HepG2 (cell line): ENCODE results near the gene RAC3. TPM values are rescaled to one million over a fixed set of nuclear protein-coding genes. Genes with fewer than 3 reads are reported as not detected.

Source experiments
- ATF2 ChIP-seq: sonication (generic); formaldehyde crosslinking; IDR thresholded peaks from 2 replicates; pipeline ENCODE4 v1.4.0; 2020; ENCODE audit warnings: missing genetic modification reagents
- ATF7-NPFF ChIP-seq: sonication (generic); formaldehyde crosslinking; IDR thresholded peaks from 2 replicates; pipeline ENCODE4 v1.8.1; 2023; ENCODE audit warnings: mild to moderate bottlenecking, low read depth, missing genetic modification reagents, moderate library complexity
- BORCS8-MEF2B ChIP-seq: sonication (generic); formaldehyde crosslinking; IDR thresholded peaks from 2 replicates; pipeline ENCODE4 v1.8.0; 2022; ENCODE audit warnings: mild to moderate bottlenecking, missing genetic modification reagents
- DR1 ChIP-seq: sonication (generic); formaldehyde crosslinking; IDR thresholded peaks from 2 replicates; pipeline ENCODE4 v1.8.0; 2021; ENCODE audit warnings: mild to moderate bottlenecking, missing genetic modification reagents, inconsistent platforms
- EED ChIP-seq: sonication (generic); formaldehyde crosslinking; IDR thresholded peaks from 2 replicates; pipeline ENCODE4 v1.5.0; 2020; ENCODE audit warnings: mild to moderate bottlenecking, missing genetic modification reagents
- GATA4 ChIP-seq: sonication (generic); IDR thresholded peaks from 2 replicates; pipeline ENCODE4 v1.6.1; 2016; ENCODE audit warnings: antibody characterized with exemption, low read depth, borderline replicate concordance
- GTF3A ChIP-seq: sonication (generic); formaldehyde crosslinking; conservative IDR thresholded peaks from 2 replicates; pipeline ENCODE4 v1.4.0; 2020; ENCODE audit warnings: mild to moderate bottlenecking, missing genetic modification reagents
- HHEX ChIP-seq: IDR thresholded peaks from 2 replicates; pipeline ENCODE4 v1.6.1; 2016; ENCODE audit warnings: control low read depth
- KLF12 ChIP-seq: sonication (generic); formaldehyde crosslinking; IDR thresholded peaks from 2 replicates; pipeline ENCODE4 v1.4.0; 2020; ENCODE audit warnings: missing genetic modification reagents, borderline replicate concordance
- KLF15 ChIP-seq: sonication (generic); formaldehyde crosslinking; IDR thresholded peaks from 2 replicates; pipeline ENCODE4 v1.8.1; 2023; ENCODE audit warnings: borderline replicate concordance, mild to moderate bottlenecking, inconsistent platforms, missing genetic modification reagents, mixed read lengths
- KLF6 ChIP-seq: IDR thresholded peaks from 2 replicates; pipeline ENCODE4 v1.8.0; 2016; ENCODE audit warnings: missing biosample characterization, missing genetic modification reagents
- MED13 ChIP-seq: sonication (generic); formaldehyde crosslinking; IDR thresholded peaks from 2 replicates; pipeline ENCODE4 v1.5.0; 2020; ENCODE audit warnings: missing genetic modification reagents
- PAX8 ChIP-seq: sonication (generic); formaldehyde crosslinking; IDR thresholded peaks from 2 replicates; pipeline ENCODE4 v1.8.0; 2022; ENCODE audit warnings: mild to moderate bottlenecking, missing genetic modification reagents, borderline replicate concordance
- SP4 ChIP-seq: sonication (generic); formaldehyde crosslinking; IDR thresholded peaks from 2 replicates; pipeline ENCODE4 v1.8.1; 2023; ENCODE audit warnings: mild to moderate bottlenecking, missing genetic modification reagents
- STAT5B ChIP-seq: sonication (generic); formaldehyde crosslinking; IDR thresholded peaks from 2 replicates; pipeline ENCODE4 v1.4.0; 2020; ENCODE audit warnings: missing genetic modification reagents
- TEF ChIP-seq: sonication (generic); formaldehyde crosslinking; IDR thresholded peaks from 2 replicates; pipeline ENCODE4 v1.5.0; 2020; ENCODE audit warnings: missing genetic modification reagents
- THAP8 ChIP-seq: sonication (generic); formaldehyde crosslinking; IDR thresholded peaks from 2 replicates; pipeline ENCODE4 v1.5.1; 2020; ENCODE audit warnings: missing genetic modification reagents, mild to moderate bottlenecking, borderline replicate concordance
- THRA ChIP-seq: sonication (generic); formaldehyde crosslinking; IDR thresholded peaks from 2 replicates; pipeline ENCODE4 v1.4.0; 2020; ENCODE audit warnings: missing genetic modification reagents, borderline replicate concordance
- ZMAT3 ChIP-seq: sonication (generic); formaldehyde crosslinking; conservative IDR thresholded peaks from 2 replicates; pipeline ENCODE4 v1.7.0; 2021; ENCODE audit warnings: missing genetic modification reagents
- ZNF124 ChIP-seq: sonication (generic); formaldehyde crosslinking; IDR thresholded peaks from 2 replicates; pipeline ENCODE4 v1.4.0; 2020; ENCODE audit warnings: missing genetic modification reagents
- ZNF414 ChIP-seq: sonication (generic); formaldehyde crosslinking; IDR thresholded peaks from 2 replicates; pipeline ENCODE4 v1.5.0; 2020; ENCODE audit warnings: missing genetic modification reagents
- ZNF446 ChIP-seq: sonication (generic); formaldehyde crosslinking; IDR thresholded peaks from 2 replicates; pipeline ENCODE4 v1.5.0; 2020; ENCODE audit warnings: mild to moderate bottlenecking, missing genetic modification reagents
- ZNF552 ChIP-seq: sonication (generic); formaldehyde crosslinking; IDR thresholded peaks from 2 replicates; pipeline ENCODE4 v1.9.0; 2022; ENCODE audit warnings: missing genetic modification reagents, mild to moderate bottlenecking, borderline replicate concordance
- ZNF782 ChIP-seq: sonication (generic); formaldehyde crosslinking; IDR thresholded peaks from 2 replicates; pipeline ENCODE4 v1.4.0; 2020; ENCODE audit warnings: missing genetic modification reagents, mild to moderate bottlenecking, borderline replicate concordance
- ZSCAN9 ChIP-seq: IDR thresholded peaks from 2 replicates; pipeline ENCODE4 v1.6.1; 2016; ENCODE audit warnings: borderline replicate concordance
- polyA plus RNA-seq, 8 experiments: library from polyadenylated mRNA; depleted of rRNA in 3 of 8; stranded (reverse) in 7 of 8; unstranded in 1 of 8; fragments of >200 nt; fragmentation: Illumina TruSeq in 4 of 8; extraction: Trizol in 4 of 8; gene quantifications; 2 replicates each; pipeline versions ENCODE4 v1.2.1 to v1.2.3, GENCODE V29; 2011 to 2016; ENCODE audit warnings: low read depth in 4 of 8, missing spikeins in 1 of 8, mixed read lengths in 1 of 8; ENCODE audit not compliant: insufficient read depth in 1 of 8
- total RNA-seq, 5 experiments: library from RNA; depleted of rRNA; stranded (reverse); fragments of >200 nt; fragmentation: Illumina TruSeq; extraction: Trizol; gene quantifications; 2 replicates each; pipeline ENCODE4 v1.2.3, GENCODE V29; 2016; ENCODE audit warnings: low read depth in 1 of 5

The RAC3 gene
- total and polyA plus RNA-seq, 2 of the 13 experiments (the other 11 are each of a cell fraction or from before 2014, with no cell fraction given): 10.5 to 21.3 TPM

- TF ChIP-seq ZNF552 (CRISPR knock-in tag): peak; percentile 57
- peak; percentile 91; the same call in 1 of the 2 replicates for TF ChIP-seq ATF7-NPFF (CRISPR knock-in tag)
- TF ChIP-seq TEF (CRISPR knock-in tag): no peak
- peak; percentile 96 for TF ChIP-seq SP4 (CRISPR knock-in tag)
- peak; percentile 41; the same call in 1 of the 2 replicates for TF ChIP-seq ATF2
- TF ChIP-seq BORCS8-MEF2B (CRISPR knock-in tag): peak; percentile 75; the same call in 1 of the 2 replicates
- peak; percentile 89 for TF ChIP-seq GATA4
- TF ChIP-seq THRA: no peak; the same call in 1 of the 2 replicates
- peak; percentile 73; the same call in 1 of the 2 replicates for TF ChIP-seq KLF12 (CRISPR knock-in tag)
- TF ChIP-seq THAP8 (CRISPR knock-in tag): peak; percentile 90; the same call in 1 of the 2 replicates
- peak; percentile 61; the same call in 1 of the 2 replicates for TF ChIP-seq ZNF782 (CRISPR knock-in tag)
- peak; percentile 84; the same call in 1 of the 2 replicates for TF ChIP-seq ZMAT3
- peak; percentile 90; the same call in 1 of the 2 replicates for TF ChIP-seq KLF15 (CRISPR knock-in tag)
- 0 out of 2 replicates have a peak, but pooled peaks have one; percentile 40 for TF ChIP-seq MED13 (CRISPR knock-in tag)
- no peak; the same call in none of the 2 replicates for TF ChIP-seq ZNF414
- TF ChIP-seq PAX8 (CRISPR knock-in tag): 0 out of 2 replicates have a peak, but pooled peaks have one; percentile 37
- peak; percentile 92; the same call in 1 of the 2 replicates for TF ChIP-seq ZSCAN9 (CRISPR knock-in tag)
- peak; percentile 77; the same call in 1 of the 2 replicates for TF ChIP-seq ZNF124
- TF ChIP-seq GTF3A (CRISPR knock-in tag): peak; percentile 83; the same call in 1 of the 2 replicates
- peak; percentile 99 for TF ChIP-seq KLF6 (CRISPR knock-in tag)
- TF ChIP-seq DR1: peak; percentile 100
- TF ChIP-seq ZNF446 (CRISPR knock-in tag): peak; percentile 2; the same call in 1 of the 2 replicates
- peak; percentile 55 for TF ChIP-seq EED (CRISPR knock-in tag)
- no peak for TF ChIP-seq HHEX (CRISPR knock-in tag)
- 0 out of 2 replicates have a peak, but pooled peaks have one; percentile 32 for TF ChIP-seq STAT5B (CRISPR knock-in tag)
These were observed 5.8 kb downstream of the RAC3 start, which contains the start of gene DCXR (continued) for GRCh38 chr17:82037092-82037888.
